Breast epithelium (tissue), 4 donors: ENCODE data around the gene DAND5. TPM values are rescaled to one million over a fixed set of nuclear protein-coding genes. Genes with fewer than 3 reads are reported as not detected.

Experiments used
- DNase-seq, 2 donors: peaks; one replicate each; pipeline ENCODE4 v3.0.0-alpha.2; 2019; ENCODE audit warnings: low spot score in 2 of 2
- H3K27ac ChIP-seq, 2 donors: fragments of 200-600 bp; sonication (generic) in 1 of 2; one replicate each; pipeline ENCODE4 v1.5.1; 2016 to 2019; ENCODE audit warnings: mild to moderate bottlenecking in 1 of 2
- H3K27me3 ChIP-seq, 2 donors: fragments of 200-600 bp; sonication (generic) in 1 of 2; one replicate each; pipeline versions ENCODE4 v1.5.1 to v1.6.0; 2017 to 2019; ENCODE audit warnings: control low read depth in 1 of 2, mild to moderate bottlenecking in 1 of 2
- H3K36me3 ChIP-seq: fragments of 200-600 bp; one replicate; pipeline ENCODE4 v1.5.1; 2019
- H3K4me1 ChIP-seq, 2 donors: fragments of 200-600 bp; sonication (generic); one replicate each; pipeline ENCODE4 v1.5.1; 2016 to 2019; ENCODE audit warnings: control low read depth in 1 of 2
- H3K4me3 ChIP-seq, 3 donors: fragments of 200-600 bp; sonication (generic); 1 replicate in 2 of 3; 2 replicates in 1 of 3; pipeline ENCODE4 v1.5.1; 2016 to 2019; ENCODE audit warnings: mild to moderate bottlenecking in 3 of 3, moderate library complexity in 2 of 3
- H3K9me3 ChIP-seq, 2 donors: fragments of 200-600 bp; sonication (generic) in 1 of 2; one replicate each; pipeline ENCODE4 v1.5.1; 2016 to 2019; ENCODE audit warnings: control low read depth in 1 of 2
- CTCF ChIP-seq, 3 donors: fragments of 450-650 bp; IDR thresholded peaks; one replicate each; pipeline ENCODE4 v1.5.1; 2016 to 2017; ENCODE audit warnings: antibody characterized with exemption in 3 of 3, mild to moderate bottlenecking in 3 of 3, moderate library complexity in 3 of 3
- POLR2A ChIP-seq: fragments of 450-650 bp; IDR thresholded peaks from one replicate; pipeline ENCODE4 v1.6.1; 2016; ENCODE audit warnings: antibody characterized with exemption, mild to moderate bottlenecking, moderate library complexity
- POLR2AphosphoS5 ChIP-seq, 3 donors: sonication (generic); formaldehyde crosslinking; IDR thresholded peaks; one replicate each; pipeline ENCODE4 v1.6.1; 2017; ENCODE audit warnings: antibody characterized with exemption in 3 of 3
- intact Hi-C: fragments of 100-400 bp; cut with DNase I; formaldehyde crosslinking; loops from one replicate; pipeline ENCODE4 v1.15.1; 2023; ENCODE audit warnings: low total_unique reads
- total RNA-seq, 3 donors: library from RNA; depleted of rRNA; stranded (reverse); fragments of >200 nt; gene quantifications; one replicate each; pipeline ENCODE4 v1.1.0, GENCODE V29; 2016

Gene DAND5
- total RNA-seq, 3 donors from 2014 or later = not detected

- no peak for TF ChIP-seq POLR2A
- TF ChIP-seq POLR2AphosphoS5 (IDR thresholded peaks at IDR 0.05) = no peak
- no peak for TF ChIP-seq CTCF (IDR thresholded peaks at IDR 0.05)
- intact Hi-C loops = no loop called here
- Histone ChIP-seq H3K27me3 (no peaks in the 10 kb centered on the region), H3K4me1 (peaks cover 9 to 17% of the 10 kb centered on the region in 2 donors), H3K4me3 (peak overlapping the region; percentile 92 to 100 (median 99)), H3K9me3 (no peaks in the 10 kb centered on the region), H3K36me3 (peaks cover 4% of the 10 kb centered on the region), H3K27ac (peak overlapping the region; percentile 96 to 97)
- DNase-seq = no peak
Observed at GRCh38 chr19:12939975-12940423, 29.4 kb upstream of the DAND5 start.

GRCh38 chr19:12940897-12941296 lies 28.5 kb upstream of the DAND5 start:
- peaks cover 4% of the 10 kb centered on the region for H3K36me3 ChIP-seq

GRCh38 chr19:12943437-12944044 lies 25.8 kb upstream of the DAND5 start:
- H3K9me3 ChIP-seq = no peaks in the 10 kb centered on the region
- H3K36me3 ChIP-seq = peaks cover 7% of the 10 kb centered on the region
- no peak for TF ChIP-seq CTCF (IDR thresholded peaks at IDR 0.05)
- TF ChIP-seq POLR2AphosphoS5 (IDR thresholded peaks at IDR 0.05) = no peak
- no peak for TF ChIP-seq POLR2A
- H3K4me1 ChIP-seq = peaks cover 9 to 20% of the 10 kb centered on the region in 2 donors
- intact Hi-C loops = no loop called here
- no peak overlapping the region for H3K4me3 ChIP-seq
- DNase-seq = no peak
- H3K27me3 ChIP-seq = no peaks in the 10 kb centered on the region
- peak overlapping the region; percentile 26 to 40 for H3K27ac ChIP-seq

More at GRCh38 chr19:12940897-12941296, 28.5 kb upstream of the DAND5 start:
- H3K27me3 ChIP-seq = no peaks in the 10 kb centered on the region
- peak overlapping the region; percentile 96 to 97 for H3K27ac ChIP-seq
- DNase-seq = no peak
- no peaks in the 10 kb centered on the region for H3K9me3 ChIP-seq
- H3K4me3 ChIP-seq = peak overlapping the region in 2 of 3 donors; percentile 99 to 100
- TF ChIP-seq CTCF (IDR thresholded peaks at IDR 0.05) (no peak), POLR2AphosphoS5 (IDR thresholded peaks at IDR 0.05) (no peak), POLR2A (no peak)
- peaks cover 9 to 17% of the 10 kb centered on the region in 2 donors for H3K4me1 ChIP-seq
- intact Hi-C loops = no loop called here

- no peak for DNase-seq
- no peak for TF ChIP-seq CTCF (IDR thresholded peaks at IDR 0.05)
- TF ChIP-seq POLR2A = no peak
- no peak for TF ChIP-seq POLR2AphosphoS5 (IDR thresholded peaks at IDR 0.05)
- Histone ChIP-seq H3K9me3 (no peaks in the 10 kb centered on the region), H3K4me3 (no peak overlapping the region), H3K27me3 (no peaks in the 10 kb centered on the region), H3K36me3 (peaks cover 14% of the 10 kb centered on the region), H3K4me1 (peaks cover 9 to 20% of the 10 kb centered on the region in 2 donors), H3K27ac (peak overlapping the region in 1 of 2 donors; percentile 98)
- intact Hi-C loops = no loop called here
Observed at GRCh38 chr19:12944104-12944674, 25.2 kb upstream of the DAND5 start.

- H3K9me3 ChIP-seq = no peaks in the 10 kb centered on the region
- TF ChIP-seq POLR2AphosphoS5 (IDR thresholded peaks at IDR 0.05) (peak; percentile 98 to 99 (median 99)), CTCF (IDR thresholded peaks at IDR 0.05) (no peak), POLR2A (peak; percentile 92)
- peak within 1 kb of the TSS; percentile 98 to 99 for H3K27ac ChIP-seq
- H3K36me3 ChIP-seq = peaks cover 21% of the 10 kb centered on the region
- H3K27me3 ChIP-seq = no peaks in the 10 kb centered on the region
- peak within 1 kb of the TSS; percentile 91 to 97 (median 95) for H3K4me3 ChIP-seq
- intact Hi-C loops = no loop called here
- peak; percentile 97 for DNase-seq
- H3K4me1 ChIP-seq = peaks cover 0 to 13% of the 10 kb centered on the region in 2 donors
Observed at GRCh38 chr19:12945479-12946091, 23.8 kb upstream of the DAND5 start, which contains the start of gene RAD23A. TSS of gene RAD23A (plus strand) at chr19:12945862. CDS start at chr19:12945949, 87 bp downstream.
